ENCODE data around the gene IRF4.

DNA sequence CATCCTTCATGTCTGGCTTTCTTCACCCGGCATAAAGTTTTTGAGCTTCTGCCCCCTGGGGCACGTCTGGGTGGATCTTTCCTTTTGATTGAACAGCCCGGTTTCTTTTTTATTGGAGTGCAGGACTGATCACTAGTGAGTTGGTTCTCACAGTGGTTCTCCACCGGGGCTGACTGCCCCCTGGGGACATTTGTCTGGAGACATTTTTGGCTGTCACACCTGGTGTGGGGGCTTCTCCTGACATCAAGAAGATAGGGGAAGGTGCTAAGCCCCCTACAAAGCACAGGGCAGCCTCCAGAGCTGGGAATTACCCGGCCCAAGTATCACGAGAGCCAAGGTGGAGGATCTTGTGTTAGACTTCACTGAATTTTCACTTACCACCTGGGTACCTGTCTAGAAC, 25.7 kb upstream of the IRF4 start:
- TF ChIP-seq EP300 (IDR thresholded peaks at IDR 0.05; ENCODE audit: borderline replicate concordance) (no peak), TAF1 (IDR thresholded peaks at IDR 0.05; ENCODE audit: low read depth) (no peak), CREB1 (IDR thresholded peaks at IDR 0.05; ENCODE audit: low read depth) (no peak)
- TF ChIP-seq, protein P1, sequence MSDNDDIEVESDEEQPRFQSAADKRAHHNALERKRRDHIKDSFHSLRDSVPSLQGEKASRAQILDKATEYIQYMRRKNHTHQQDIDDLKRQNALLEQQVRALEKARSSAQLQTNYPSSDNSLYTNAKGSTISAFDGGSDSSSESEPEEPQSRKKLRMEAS (IDR thresholded peaks at IDR 0.05): no peak
